Subcutaneous adipose tissue (tissue), 4 donors: Measurements from ENCODE around the gene PRIMPOL. TPM values are rescaled to one million over a fixed set of nuclear protein-coding genes. Genes with fewer than 3 reads are reported as not detected.

Experiments
- CTCF ChIP-seq: fragments of 450-650 bp; IDR thresholded peaks from one replicate; pipeline ENCODE4 v1.5.1; 2016; ENCODE audit warnings: low read depth, mild to moderate bottlenecking, control low read depth, antibody characterized with exemption, moderate library complexity
- total RNA-seq, 4 donors: library from RNA; depleted of rRNA; stranded (reverse); fragments of >200 nt; gene quantifications; one replicate each; pipeline ENCODE4 v1.1.0, GENCODE V29; 2016

Gene PRIMPOL
- total RNA-seq, 4 donors from 2014 or later, result 14.8 to 27.3 (median 19.3) TPM

GRCh38 chr4:184620212-184620867, 29.2 kb upstream of the PRIMPOL start:
- no peak for TF ChIP-seq CTCF

- TF ChIP-seq CTCF, result no peak
Observed at GRCh38 chr4:184621518-184621917, 28.0 kb upstream of the PRIMPOL start.

GRCh38 chr4:184624972-184625554, 24.5 kb upstream of the PRIMPOL start:
- no peak for TF ChIP-seq CTCF

- TF ChIP-seq CTCF, result no peak
Observed at GRCh38 chr4:184628103-184628502, 21.4 kb upstream of the PRIMPOL start.

- TF ChIP-seq CTCF, result no peak
Observed at GRCh38 chr4:184632842-184633241, 16.7 kb upstream of the PRIMPOL start.

GRCh38 chr4:184635381-184635780, 14.2 kb upstream of the PRIMPOL start:
- no peak for TF ChIP-seq CTCF

GRCh38 chr4:184636144-184636543, 13.4 kb upstream of the PRIMPOL start:
- no peak for TF ChIP-seq CTCF
